ENCODE measurements around the gene DCAF12. TPM values are rescaled to one million over a fixed set of nuclear protein-coding genes. Genes with fewer than 3 reads are reported as not detected.
"Not testable (repeated sequence)": the region's sequence is repeated elsewhere in the genome, so short reads cannot be mapped to it uniquely, and the experiment has no call there.

The DCAF12 gene
- total and polyA plus RNA-seq, 2 donors = 17.9 to 18.6 TPM

DNA sequence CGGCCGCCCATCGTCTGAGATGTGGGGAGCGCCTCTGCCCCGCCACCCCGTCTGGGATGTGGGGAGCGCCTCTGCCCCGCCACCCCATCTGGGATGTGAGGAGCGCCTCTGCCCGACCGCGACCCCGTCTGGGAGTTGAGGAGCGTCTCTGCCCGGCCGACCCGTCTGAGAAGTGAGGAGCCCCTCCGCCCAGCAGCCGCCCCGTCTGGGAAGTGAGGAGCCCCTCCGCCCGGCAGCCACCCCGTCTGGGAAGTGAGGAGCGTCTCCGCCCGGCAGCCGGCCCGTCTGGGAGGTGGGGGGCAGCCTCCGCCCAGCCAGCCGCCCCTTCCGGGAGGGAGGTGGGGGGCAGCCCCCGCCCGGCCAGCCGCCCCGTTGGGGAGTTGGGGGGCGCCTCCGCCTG, 87.6 kb downstream of the DCAF12 start:
- not testable (repeated sequence) for H3K27me3 ChIP-seq (ENCODE audit: control insufficient read depth in 2 of 2, insufficient read depth in 1 of 2, low read length in 1 of 2); DNase-seq (ENCODE audit: low read depth in 6 of 9, low spot score in 9 of 9); H3K36me3 ChIP-seq (ENCODE audit: control insufficient read depth in 2 of 2, insufficient read depth in 2 of 2, low read length in 1 of 2); H3K27ac ChIP-seq (ENCODE audit: low read depth in 1 of 2, low read length in 1 of 2); H3K4me1 ChIP-seq (ENCODE audit: control insufficient read depth in 2 of 2, insufficient read depth in 2 of 2, low read length in 2 of 2); H3K4me3 ChIP-seq (ENCODE audit: low read length in 2 of 2); H3K9me3 ChIP-seq (ENCODE audit: control insufficient read depth in 2 of 2, insufficient read depth in 1 of 2, low read length in 1 of 2)
- WGBS = 99% methylated on average over 37 of the region's 37 CpGs

DNA sequence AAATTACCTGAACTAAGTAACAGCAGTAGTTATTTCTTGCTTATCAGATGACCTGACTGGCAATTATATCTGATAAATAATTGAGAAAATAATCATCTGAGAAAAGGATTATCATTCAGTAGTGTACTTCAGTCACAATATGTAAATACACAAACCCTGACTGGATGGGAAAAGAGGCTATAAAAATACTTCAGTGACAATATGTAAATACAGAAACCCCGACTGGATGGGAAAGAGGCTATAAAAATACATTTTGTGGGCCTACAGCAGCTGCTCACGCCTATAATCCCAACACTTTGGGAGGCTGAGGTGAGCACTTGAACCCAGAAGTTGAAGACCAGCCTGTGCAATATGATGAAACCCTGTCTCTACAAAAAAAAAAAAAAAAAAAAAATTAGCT, 88.9 kb downstream of the DCAF12 start:
- DNase-seq (ENCODE audit: low read depth in 6 of 9, low spot score in 9 of 9) = no peak
- Histone ChIP-seq H3K27ac (ENCODE audit: low read depth in 1 of 2, low read length in 1 of 2) (no peak overlapping the region), H3K9me3 (ENCODE audit: control insufficient read depth in 2 of 2, insufficient read depth in 1 of 2, low read length in 1 of 2) (no peaks in the 10 kb centered on the region), H3K27me3 (ENCODE audit: control insufficient read depth in 2 of 2, insufficient read depth in 1 of 2, low read length in 1 of 2) (no peaks in the 10 kb centered on the region), H3K4me3 (ENCODE audit: low read length in 2 of 2) (no peak overlapping the region), H3K4me1 (ENCODE audit: control insufficient read depth in 2 of 2, insufficient read depth in 2 of 2, low read length in 2 of 2) (no peaks in the 10 kb centered on the region), H3K36me3 (ENCODE audit: control insufficient read depth in 2 of 2, insufficient read depth in 2 of 2, low read length in 1 of 2) (peaks cover 3 to 8% of the 10 kb centered on the region in 2 donors)
- 97% methylated on average over 2 of the region's 2 CpGs for WGBS

DNA sequence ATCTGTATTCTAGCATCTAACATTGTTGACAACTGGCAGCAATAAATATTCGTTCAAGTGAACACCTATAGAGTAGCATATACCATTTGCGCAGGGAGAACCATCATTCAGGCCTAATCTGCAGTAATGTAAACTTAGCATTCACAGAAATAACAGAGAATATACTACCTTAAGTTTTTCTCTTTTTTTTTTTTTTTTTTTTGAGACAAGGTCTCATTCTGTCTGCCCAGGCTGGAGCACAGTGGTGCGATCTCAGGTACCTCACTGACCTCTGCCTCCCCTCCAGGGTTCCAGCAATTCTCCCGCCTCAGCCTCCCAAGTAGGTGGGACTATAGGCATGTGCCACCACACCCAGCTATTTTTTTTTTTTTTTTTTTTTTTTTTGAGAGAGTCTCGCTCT, 89.9 kb downstream of the DCAF12 start:
- H3K9me3 ChIP-seq (ENCODE audit: control insufficient read depth in 2 of 2, insufficient read depth in 1 of 2, low read length in 1 of 2) = no peaks in the 10 kb centered on the region
- no peak overlapping the region for H3K27ac ChIP-seq (ENCODE audit: low read depth in 1 of 2, low read length in 1 of 2)
- peaks cover 10 to 16% of the 10 kb centered on the region in 2 donors for H3K36me3 ChIP-seq (ENCODE audit: control insufficient read depth in 2 of 2, insufficient read depth in 2 of 2, low read length in 1 of 2)
- no peak for DNase-seq (ENCODE audit: low read depth in 6 of 9, low spot score in 9 of 9)
- H3K4me1 ChIP-seq (ENCODE audit: control insufficient read depth in 2 of 2, insufficient read depth in 2 of 2, low read length in 2 of 2) = no peaks in the 10 kb centered on the region
- no peaks in the 10 kb centered on the region for H3K27me3 ChIP-seq (ENCODE audit: control insufficient read depth in 2 of 2, insufficient read depth in 1 of 2, low read length in 1 of 2)
- WGBS = 98% methylated on average over 5 of the region's 5 CpGs
- H3K4me3 ChIP-seq (ENCODE audit: low read length in 2 of 2) = no peak overlapping the region

Other genes starting within 250 kb of the DCAF12 start
- gene UBAP2, start 77.8 kb downstream of the DCAF12 start, total RNA-seq = 31.9 TPM
- 17.2 TPM for gene UBAP2, start 77.8 kb downstream of the DCAF12 start, polyA plus RNA-seq
- gene UBAP1, start 52.3 kb upstream of the DCAF12 start, total RNA-seq = 19.3 TPM
- gene UBAP1, start 52.3 kb upstream of the DCAF12 start, polyA plus RNA-seq = 40.1 TPM
- gene KIF24, start 202.6 kb upstream of the DCAF12 start, total RNA-seq = 4.5 TPM
- gene KIF24, start 202.6 kb upstream of the DCAF12 start, polyA plus RNA-seq = 0.57 TPM
- 20.3 TPM for gene NUDT2, start 202.9 kb upstream of the DCAF12 start, total RNA-seq
- 33.9 TPM for gene NUDT2, start 202.9 kb upstream of the DCAF12 start, polyA plus RNA-seq